NT2/D1 (cell line): ENCODE data around the gene CRADD.

Source experiments
- DNase-seq: peaks from one replicate; pipeline ENCODE4 v3.0.0-alpha.2; 2011; ENCODE audit warnings: low read depth, low spot score
- H3K27me3 ChIP-seq: 2 replicates; pipeline ENCODE4 v1.6.0; 2011; ENCODE audit warnings: mild to moderate bottlenecking; ENCODE audit not compliant: insufficient read length, insufficient read depth
- H3K36me3 ChIP-seq: 2 replicates; pipeline ENCODE4 v1.6.1; 2011; ENCODE audit warnings: mild to moderate bottlenecking, low read length, mixed read lengths; ENCODE audit not compliant: insufficient read depth, insufficient read length
- H3K4me1 ChIP-seq: 2 replicates; pipeline ENCODE4 v1.5.1; 2011; ENCODE audit not compliant: insufficient read depth, insufficient read length
- H3K4me3 ChIP-seq: 2 replicates; pipeline ENCODE4 v1.5.1; 2011; ENCODE audit warnings: low read depth; ENCODE audit not compliant: insufficient read length
- H3K9ac ChIP-seq: 2 replicates; pipeline ENCODE4 v1.6.0; 2011; ENCODE audit warnings: low read depth; ENCODE audit not compliant: insufficient read length
- H3K9me3 ChIP-seq: 2 replicates; pipeline ENCODE4 v1.5.1; 2011; ENCODE audit warnings: mild to moderate bottlenecking, low read length; ENCODE audit not compliant: insufficient read depth
- SUZ12 ChIP-seq: IDR thresholded peaks from 2 replicates; pipeline ENCODE4 v1.6.1; 2011; ENCODE audit not compliant: insufficient read length, insufficient read depth; ENCODE audit errors: extremely low read depth
- YY1 ChIP-seq: IDR thresholded peaks from 2 replicates; pipeline ENCODE4 v1.6.1; 2011; ENCODE audit not compliant: insufficient read length, insufficient read depth
- ZNF274 ChIP-seq: IDR thresholded peaks from 2 replicates; pipeline ENCODE4 v1.6.1; 2011; ENCODE audit warnings: mild to moderate bottlenecking, low read depth, low read length

CRADD gene

DNA sequence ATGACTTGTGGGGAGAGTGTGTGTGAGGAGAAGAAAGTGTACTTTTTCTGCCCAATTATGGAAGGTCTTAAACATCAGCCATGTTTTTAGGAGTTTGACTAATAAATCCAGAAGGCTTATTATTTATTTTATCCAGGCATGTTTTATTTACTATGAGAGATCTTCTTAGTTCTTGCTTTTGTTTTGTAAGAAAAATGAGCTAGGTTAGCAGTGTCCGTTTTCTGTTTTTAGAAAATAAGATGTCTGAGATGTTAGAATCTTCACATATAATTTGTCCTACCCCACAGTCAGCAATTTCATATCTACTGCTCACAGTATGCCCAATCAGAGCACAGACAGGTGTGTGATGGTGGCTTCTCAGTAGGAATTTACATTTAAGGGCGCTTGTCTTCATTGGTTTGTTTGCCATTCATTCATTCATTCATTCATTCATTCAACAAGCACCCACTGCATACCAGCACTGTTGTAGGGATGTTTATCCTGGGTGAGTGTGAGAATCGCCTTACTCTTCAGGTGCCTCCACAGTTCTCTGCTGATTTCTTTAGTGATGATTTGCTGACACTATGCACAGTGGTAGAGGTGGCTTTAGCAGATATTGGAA is 83.2 kb downstream of the CRADD start:
- DNase-seq = no peak
- Histone ChIP-seq H3K4me3 (no peak overlapping the region), H3K4me1 (peaks cover 2% of the 10 kb centered on the region), H3K9ac (no peak overlapping the region), H3K27me3 (no peaks in the 10 kb centered on the region), H3K36me3 (no peaks in the 10 kb centered on the region), H3K9me3 (peaks cover 6% of the 10 kb centered on the region)
- TF ChIP-seq ZNF274 (no peak), YY1 (no peak), SUZ12 (no peak)

DNA sequence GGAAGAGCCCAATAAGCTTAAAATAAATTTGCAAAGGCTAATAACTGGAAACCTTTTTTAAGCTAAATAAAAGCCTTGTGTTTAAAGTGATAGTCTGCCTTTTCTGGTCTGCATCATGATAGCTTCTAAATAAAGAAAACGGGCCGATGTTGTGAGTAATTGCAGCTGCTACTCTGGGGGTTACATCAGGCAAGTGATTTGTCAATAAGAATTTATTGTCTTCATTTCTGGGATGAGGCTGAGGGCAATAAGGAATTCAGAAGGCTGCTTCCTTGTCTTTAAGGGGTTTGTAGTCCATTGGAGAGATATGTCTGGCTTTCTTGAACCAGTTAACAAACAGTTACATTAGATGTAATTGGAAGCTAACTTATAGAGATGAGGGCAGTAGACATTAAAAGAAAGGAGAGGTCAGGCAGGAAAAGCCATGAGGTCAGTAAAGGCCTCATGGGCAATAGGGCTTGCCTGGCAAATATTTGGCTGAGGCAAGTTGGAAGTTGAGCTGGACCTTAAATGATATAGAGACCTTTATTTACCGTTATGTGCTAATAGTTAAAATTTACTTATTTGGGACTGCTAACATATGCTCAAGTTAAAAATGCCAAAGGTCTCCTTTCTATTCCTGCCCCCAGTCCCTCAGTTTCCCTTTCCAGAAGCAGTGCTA is 85.0 kb downstream of the CRADD start:
- no peaks in the 10 kb centered on the region for H3K9me3 ChIP-seq
- peaks cover 2% of the 10 kb centered on the region for H3K4me1 ChIP-seq
- DNase-seq = no peak
- TF ChIP-seq YY1 (no peak), ZNF274 (no peak), SUZ12 (no peak)
- no peaks in the 10 kb centered on the region for H3K27me3 ChIP-seq
- no peak overlapping the region for H3K4me3 ChIP-seq
- no peaks in the 10 kb centered on the region for H3K36me3 ChIP-seq
- no peak overlapping the region for H3K9ac ChIP-seq

DNA sequence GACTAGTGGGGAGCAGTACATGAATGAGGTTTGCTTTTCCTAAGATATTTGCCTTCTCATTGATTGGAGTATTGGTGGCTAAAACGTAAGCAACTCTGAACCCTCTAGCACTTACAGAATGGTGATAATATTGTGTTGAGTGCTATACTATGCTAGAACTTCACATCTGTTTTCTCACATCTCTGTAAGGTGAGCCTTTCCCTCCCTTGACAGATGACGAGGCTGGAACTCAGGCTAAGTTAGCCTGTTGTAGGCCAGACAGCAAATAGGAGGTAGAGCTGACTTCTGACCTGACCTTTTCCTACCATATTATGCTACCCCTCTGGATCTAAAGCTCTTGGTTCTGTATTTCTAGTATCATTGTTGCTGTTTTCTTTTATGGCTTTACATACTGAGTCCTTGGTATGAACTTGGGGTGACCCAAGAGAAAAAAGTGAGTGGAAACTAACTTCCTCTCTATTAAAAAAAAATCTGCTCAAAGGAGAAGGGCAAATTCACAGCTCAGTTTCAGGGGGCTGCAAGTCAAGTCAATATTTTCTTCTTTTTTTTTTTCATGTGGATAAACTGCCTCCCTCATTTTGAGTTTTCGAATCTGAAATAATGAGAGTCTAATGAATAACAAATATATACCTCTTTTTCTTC is 85.9 kb downstream of the CRADD start:
- Histone ChIP-seq H3K9me3 (no peaks in the 10 kb centered on the region), H3K9ac (no peak overlapping the region), H3K27me3 (no peaks in the 10 kb centered on the region), H3K4me3 (no peak overlapping the region), H3K36me3 (no peaks in the 10 kb centered on the region), H3K4me1 (peaks cover 2% of the 10 kb centered on the region)
- TF ChIP-seq YY1 (no peak), ZNF274 (no peak), SUZ12 (no peak)
- DNase-seq = no peak

DNA sequence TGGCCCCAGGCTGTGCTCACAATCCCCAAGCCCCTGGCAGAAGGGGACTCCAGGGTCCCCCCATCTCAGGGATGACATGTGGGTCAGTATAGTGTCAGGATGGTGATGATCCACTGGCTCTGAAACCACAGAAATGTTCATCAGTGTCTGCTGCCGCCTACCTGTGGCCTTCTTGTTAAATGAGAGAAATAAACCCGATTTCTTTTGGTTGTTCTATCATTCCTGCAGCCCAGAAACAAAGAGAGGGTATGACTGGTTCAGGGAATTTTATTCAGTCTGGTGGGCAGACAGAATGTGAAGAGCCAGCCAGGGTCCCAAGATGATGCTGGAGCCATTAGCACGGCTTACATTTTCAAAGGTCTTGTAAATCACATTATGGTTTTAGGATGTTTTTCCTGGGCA is 86.6 kb downstream of the CRADD start:
- TF ChIP-seq ZNF274 = no peak
- no peak for TF ChIP-seq SUZ12
- no peak for TF ChIP-seq YY1
- H3K4me1 ChIP-seq = peaks cover 2% of the 10 kb centered on the region
- H3K9ac ChIP-seq = no peak overlapping the region
- H3K4me3 ChIP-seq = no peak overlapping the region
- no peaks in the 10 kb centered on the region for H3K9me3 ChIP-seq
- DNase-seq = no peak
- no peaks in the 10 kb centered on the region for H3K27me3 ChIP-seq
- H3K36me3 ChIP-seq = no peaks in the 10 kb centered on the region

DNA sequence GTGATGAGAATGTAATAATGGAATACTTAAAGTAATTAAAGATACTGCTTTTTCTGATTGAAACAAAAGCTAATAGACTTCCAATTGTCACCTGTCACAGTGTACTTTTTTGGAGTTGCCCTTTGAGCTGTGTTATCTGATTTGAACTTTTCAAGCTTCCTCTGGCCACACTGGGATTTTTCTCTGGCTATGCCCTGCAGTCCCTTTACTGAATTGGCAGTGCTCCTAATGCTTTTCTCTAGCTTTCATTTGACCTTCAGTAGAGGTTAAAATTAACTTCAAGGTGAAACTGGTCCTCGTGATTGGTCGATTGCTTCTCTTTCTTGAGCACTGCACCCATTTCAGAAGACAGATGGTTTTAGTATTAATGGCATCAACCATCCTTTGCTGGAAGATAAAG is 89.2 kb downstream of the CRADD start:
- peaks cover 2% of the 10 kb centered on the region for H3K4me1 ChIP-seq
- H3K9me3 ChIP-seq = no peaks in the 10 kb centered on the region

DNA sequence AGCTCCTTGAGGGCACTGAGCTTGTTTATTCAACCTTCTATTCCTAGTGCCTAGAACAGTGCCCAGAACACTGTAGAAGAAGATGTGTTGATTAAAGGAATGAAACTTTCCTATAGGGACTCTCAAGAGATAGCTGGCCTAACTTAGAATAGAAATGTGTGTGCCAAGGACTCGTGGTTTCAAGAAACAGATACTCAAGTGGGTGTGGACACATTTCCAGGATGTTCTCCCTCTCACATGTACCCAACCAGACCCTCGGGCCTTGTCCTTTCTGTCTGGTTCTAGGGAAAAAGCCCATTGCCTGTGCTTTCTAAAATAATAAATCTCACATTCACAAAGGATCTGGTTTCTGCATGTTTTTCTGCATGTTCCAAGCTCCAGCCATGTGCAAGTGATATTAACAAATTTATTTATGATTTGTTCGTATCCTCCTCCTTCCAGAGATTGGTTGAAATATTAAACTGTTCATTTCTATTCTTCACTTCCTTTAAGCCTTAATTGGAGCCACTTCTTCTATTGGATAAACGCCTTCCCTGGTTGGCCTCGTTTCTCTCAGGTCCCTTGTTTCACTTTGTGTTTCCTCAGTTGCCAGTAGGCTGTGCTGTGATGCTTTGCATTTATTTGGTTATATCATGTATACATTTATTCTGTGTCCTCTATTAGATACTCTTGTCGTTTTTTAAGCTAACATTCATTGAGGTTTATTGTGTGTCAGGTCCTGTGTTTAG is 89.8 kb downstream of the CRADD start:
- peaks cover 2% of the 10 kb centered on the region for H3K4me1 ChIP-seq
- no peak overlapping the region for H3K9ac ChIP-seq
- no peaks in the 10 kb centered on the region for H3K27me3 ChIP-seq
- no peaks in the 10 kb centered on the region for H3K9me3 ChIP-seq
- no peak for TF ChIP-seq SUZ12
- TF ChIP-seq ZNF274 = no peak
- no peak for TF ChIP-seq YY1
- DNase-seq = no peak
- H3K4me3 ChIP-seq = no peak overlapping the region
- H3K36me3 ChIP-seq = no peaks in the 10 kb centered on the region

More for the DNA sequence above, 89.2 kb downstream of the CRADD start:
- TF ChIP-seq SUZ12 = no peak
- no peak for TF ChIP-seq ZNF274
- no peak for TF ChIP-seq YY1
- no peak overlapping the region for H3K9ac ChIP-seq
- H3K4me3 ChIP-seq = no peak overlapping the region
- H3K36me3 ChIP-seq = no peaks in the 10 kb centered on the region
- no peaks in the 10 kb centered on the region for H3K27me3 ChIP-seq
- no peak for DNase-seq

DNA sequence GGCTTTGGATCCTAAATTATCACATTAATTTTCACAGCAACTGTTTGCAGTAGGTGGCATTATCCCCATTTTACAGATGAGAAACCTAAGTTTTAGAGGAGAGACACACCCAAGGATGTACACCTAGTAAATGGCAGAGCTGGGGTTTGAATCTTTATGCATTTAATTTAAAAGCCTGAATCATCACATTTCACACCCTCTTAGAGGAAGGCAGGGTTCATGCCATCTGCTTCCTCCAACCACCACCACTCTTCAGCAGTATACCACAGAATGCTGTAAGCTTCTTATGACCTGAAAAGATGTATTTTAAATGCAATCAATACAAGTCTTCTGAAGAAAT is 90.3 kb downstream of the CRADD start:
- Histone ChIP-seq H3K36me3 (no peaks in the 10 kb centered on the region), H3K9ac (no peak overlapping the region), H3K27me3 (no peaks in the 10 kb centered on the region), H3K9me3 (no peaks in the 10 kb centered on the region), H3K4me1 (peaks cover 2% of the 10 kb centered on the region), H3K4me3 (no peak overlapping the region)
- DNase-seq = no peak
- no peak for TF ChIP-seq SUZ12
- no peak for TF ChIP-seq ZNF274
- TF ChIP-seq YY1 = no peak
